NCI-H128 (cell line): ENCODE measurements around the gene TSHR.
"Not testable (repeated sequence)": the region's sequence is repeated elsewhere in the genome, so short reads cannot be mapped to it uniquely, and the experiment has no call there.

Experiments
- DNase-seq: peaks from one replicate; lab custom pipeline; 2025; ENCODE audit not compliant: unreplicated experiment; lab: John Stamatoyannopoulos, UW

Gene TSHR

GRCh38 chr14:80955416-80955941 lies at the start of gene TSHR:
Gene TSHR (plus strand): TSS chr14:80955621. CDS start chr14:80955681, 60 bp downstream.
- DNase-seq, result no peak

DNA sequence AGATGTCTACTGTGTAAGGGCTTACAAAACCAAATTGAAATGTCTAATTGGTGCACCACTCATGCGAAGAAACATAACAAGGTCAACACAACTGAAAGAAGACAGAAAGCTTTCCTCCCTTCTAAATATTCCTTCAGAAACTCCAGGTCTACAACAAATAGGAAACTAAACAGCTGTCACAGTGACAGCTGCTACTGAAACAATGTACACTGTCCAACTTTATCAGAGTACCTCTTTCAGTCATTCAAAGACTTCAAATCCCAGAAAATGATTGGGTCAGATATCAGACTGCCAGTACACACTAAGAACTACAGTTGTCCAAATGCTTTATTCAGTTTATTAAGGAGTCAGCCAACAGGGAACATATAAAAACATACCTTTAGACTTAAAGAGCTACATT lies 49.1 kb upstream of the TSHR start:
- DNase-seq, result no peak

DNA sequence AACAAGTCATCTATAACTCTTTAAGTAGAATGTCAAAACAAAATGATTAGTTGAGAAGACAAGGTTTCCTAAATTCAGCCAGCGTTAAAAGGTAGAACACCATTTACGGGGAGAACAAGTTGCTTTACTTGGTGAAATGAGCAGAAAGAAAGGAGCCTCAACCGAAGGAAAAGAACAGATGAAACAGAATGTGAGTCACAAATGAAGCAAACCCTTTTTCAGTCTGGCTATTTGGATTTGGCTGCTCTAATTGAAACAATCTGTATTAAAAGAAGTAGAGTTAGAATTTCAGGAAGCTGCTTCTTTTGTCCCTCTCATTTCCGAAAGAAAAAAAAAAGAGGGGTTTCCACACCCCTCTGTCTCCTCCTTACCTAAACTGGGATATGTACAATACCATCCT lies 48.5 kb upstream of the TSHR start:
- DNase-seq, result no peak

DNA sequence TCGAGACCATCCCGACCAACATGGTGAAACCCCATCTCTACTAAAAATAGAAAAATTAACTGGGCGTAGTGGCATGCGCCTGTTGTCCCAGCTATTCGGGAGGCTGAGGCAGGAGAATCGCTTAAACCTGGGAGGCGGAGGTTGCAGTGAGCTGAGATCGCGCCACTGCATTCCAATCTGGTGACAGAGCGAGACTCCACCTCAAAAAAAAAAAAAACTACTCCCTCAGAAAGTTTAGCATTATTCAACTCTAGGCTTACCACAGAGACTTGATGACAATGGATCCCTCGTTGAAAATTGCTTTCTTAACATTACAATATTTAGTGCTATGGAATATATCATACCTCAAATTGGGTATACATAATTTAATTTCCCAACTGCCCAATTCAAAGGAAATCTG lies 43.4 kb upstream of the TSHR start:
- DNase-seq, result not testable (repeated sequence)

DNA sequence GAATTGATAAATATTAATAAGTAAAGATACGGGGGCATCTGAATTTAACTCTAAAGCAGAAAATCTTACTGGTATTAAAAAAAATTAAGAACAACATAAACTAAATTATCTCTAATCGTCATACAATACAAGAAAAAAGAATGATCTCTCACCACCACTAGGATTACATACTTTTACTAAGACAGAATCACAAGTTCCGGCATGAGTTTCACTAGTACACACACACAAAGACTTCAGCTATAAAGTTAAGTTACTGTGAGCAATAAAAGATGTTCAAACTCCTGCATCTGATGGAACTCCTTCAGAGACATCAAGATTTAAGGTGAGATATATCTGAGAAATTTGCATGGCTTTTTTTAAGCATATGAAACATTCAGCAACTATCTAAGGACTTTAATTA lies 35.8 kb upstream of the TSHR start:
- no peak for DNase-seq

DNA sequence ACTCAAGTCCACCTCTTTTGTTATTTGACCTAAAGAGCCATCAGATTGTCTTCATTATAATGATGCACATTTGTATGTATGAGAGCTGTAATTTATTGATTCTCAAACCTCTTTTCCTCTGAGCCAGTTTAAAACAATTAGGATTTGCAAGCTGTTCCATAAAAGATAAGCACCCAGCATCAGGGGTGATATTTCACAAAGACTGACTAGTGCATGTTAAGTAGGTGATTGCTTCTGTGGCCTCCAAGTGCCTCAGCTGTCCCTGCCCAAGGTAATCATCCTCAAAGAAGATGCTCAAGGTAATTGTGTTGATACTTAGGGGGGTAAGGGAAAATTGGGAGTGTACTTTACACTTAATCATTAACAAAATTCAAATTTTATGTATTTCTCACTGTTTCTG lies 32.1 kb upstream of the TSHR start:
- no peak for DNase-seq

GRCh38 chr14:80924365-80925103 lies 30.9 kb upstream of the TSHR start:
- no peak for DNase-seq

GRCh38 chr14:80926397-80927082 lies 28.9 kb upstream of the TSHR start:
- no peak for DNase-seq

DNA sequence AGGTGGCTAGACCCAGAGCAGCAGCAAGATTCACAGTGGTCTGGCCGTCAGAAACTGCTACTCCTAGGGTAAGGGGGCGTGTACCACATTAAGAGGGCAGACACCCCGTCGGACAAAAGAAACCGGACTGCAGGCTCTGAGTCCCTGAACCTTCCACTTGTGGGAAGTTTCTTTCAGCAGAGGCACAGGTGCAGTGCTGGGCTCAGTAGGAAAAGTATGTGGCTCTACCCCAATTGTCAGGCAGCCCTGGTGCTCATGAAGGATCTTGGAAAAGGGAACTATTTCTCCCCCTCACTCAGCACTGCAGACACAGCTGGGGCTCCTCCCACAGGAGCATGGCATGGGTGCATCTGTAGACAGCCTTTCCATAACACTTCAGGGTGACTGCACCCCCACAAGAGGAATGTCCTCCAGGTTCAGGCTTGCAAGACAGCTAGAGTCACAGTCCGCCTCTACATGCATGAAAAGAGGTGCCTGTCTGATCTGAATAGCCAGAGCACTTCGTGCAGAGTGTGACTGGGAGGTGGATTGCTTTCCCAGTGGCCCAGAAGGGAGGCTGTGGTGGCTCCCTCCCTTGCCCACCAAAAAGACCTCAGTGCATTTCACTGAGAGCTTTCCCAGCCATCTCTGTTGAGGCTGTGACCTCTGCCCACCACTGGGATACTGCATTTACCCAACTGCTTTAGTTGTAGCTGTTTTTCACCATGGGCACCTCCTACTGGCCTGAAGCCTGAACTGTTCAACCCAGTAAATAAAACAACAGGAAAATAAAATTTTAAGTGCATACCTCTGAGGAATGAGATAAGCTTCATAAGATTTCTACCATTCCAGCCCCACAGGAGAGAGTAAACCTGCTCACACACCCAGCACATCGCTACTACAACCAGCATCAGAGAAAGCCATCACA lies 28.1 kb upstream of the TSHR start:
- no peak for DNase-seq

- DNase-seq, result no peak
These were observed 25.3 kb upstream of the TSHR start for GRCh38 chr14:80930095-80930494.

- no peak for DNase-seq
These were observed 24.5 kb upstream of the TSHR start for GRCh38 chr14:80930836-80931389.

GRCh38 chr14:80933282-80933681 lies 22.1 kb upstream of the TSHR start:
- no peak for DNase-seq

GRCh38 chr14:80933686-80934085 lies 21.7 kb upstream of the TSHR start:
- no peak for DNase-seq

DNA sequence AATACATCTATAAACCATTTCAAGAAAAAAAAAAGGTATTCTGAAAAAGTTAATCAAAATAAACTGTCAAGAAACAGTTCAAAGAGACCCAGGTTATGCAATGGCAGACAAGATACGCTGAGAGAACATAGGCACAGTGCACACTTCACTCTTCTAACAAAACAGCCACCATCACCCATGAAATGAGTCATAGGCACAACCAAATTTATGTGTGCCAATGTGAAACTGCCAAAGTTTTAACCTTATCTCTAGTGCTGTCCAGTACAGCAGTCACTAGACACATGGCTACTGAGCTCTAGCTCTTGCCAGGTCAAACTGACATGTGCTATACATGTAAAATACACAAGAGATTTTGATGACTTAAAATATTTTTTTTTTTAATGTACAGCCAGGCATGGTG lies 15.3 kb upstream of the TSHR start:
- DNase-seq, result no peak

- DNase-seq, result peak; percentile 94
These were observed 13.9 kb upstream of the TSHR start, which contains the start of gene CEP128 for GRCh38 chr14:80941241-80942185. Gene CEP128 (minus strand): TSS chr14:80941738.

DNA sequence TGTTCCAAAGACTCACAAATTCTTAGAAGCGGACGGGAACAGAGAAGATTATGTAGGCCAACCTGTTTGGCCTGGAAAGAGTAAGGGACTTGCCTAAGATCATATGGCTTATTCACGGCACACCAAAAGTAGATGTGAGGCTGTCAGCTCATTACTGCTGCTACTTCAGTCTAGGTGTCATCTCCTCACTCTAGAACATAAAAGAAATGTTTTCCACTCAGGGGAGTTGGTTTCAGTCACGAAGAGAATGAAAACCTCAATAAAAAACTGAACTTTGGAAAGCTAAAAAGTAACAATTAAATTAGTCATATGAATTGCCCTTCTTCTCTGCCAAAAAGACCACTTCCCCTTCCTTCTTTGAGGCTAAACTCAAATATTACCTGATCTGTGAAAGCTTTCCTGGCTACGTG lies 13.2 kb upstream of the TSHR start:
- DNase-seq, result no peak

DNA sequence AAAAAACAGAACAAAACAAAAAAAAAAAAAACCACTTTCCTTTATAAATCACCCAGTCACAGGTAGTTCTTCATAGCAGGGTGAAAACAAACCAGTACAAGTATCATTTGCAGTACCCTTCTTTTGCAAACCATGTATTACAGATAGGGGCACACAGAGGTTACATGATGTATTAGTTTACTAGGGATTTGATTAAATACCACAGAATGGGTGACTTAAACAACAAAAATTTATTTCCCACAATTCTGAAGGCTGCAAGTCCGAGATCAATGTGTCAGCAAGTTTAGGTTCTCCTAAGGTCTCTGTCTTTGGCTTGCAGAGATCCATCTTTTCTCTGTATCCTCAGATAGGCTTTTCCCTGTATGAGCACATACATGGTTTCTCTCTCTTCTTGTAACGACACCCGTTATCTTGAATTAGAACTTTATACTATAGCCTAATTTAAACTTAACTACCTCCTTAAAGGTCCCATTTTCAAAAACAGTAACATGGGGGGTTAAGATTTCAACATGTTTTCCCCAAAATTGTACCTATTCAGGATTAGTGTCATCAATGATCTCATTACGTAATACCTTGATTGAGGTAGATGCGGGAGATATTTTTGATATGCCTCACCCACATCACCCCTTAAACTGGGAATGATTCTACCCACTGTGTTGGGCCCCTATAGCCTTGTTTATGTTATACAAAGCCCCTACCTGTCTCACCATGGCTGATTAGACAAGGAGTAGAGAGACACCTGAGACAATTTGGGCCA lies 10.4 kb upstream of the TSHR start:
- DNase-seq, result no peak

GRCh38 chr14:80946187-80946586 lies 9.2 kb upstream of the TSHR start:
- DNase-seq, result no peak

DNA sequence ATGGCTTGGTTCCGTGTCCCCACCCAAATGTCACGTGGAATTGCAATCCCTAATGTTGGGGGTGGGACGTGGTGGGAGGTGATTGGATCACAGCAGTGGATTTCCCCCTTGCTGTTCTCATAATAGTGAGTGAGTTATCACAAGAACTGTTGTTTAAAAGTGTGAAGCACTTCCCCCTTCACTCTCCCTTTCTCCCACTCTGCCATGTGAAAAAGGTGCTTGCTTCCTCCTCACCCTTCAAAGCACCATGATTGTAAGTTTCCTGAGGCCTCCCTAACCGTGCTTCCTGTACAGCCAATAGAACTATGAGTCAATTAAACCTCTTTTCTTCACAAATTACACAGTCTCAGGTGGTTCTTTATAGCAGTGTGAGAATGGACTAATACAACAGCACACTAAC lies 8.6 kb upstream of the TSHR start:
- DNase-seq, result no peak
